Choroid plexus epithelial cell (primary cell): ENCODE measurements around the gene C4B.
"Not testable (repeated sequence)": the region's sequence is repeated elsewhere in the genome, so short reads cannot be mapped to it uniquely, and the experiment has no call there.

Source experiments
- DNase-seq: peaks from one replicate; pipeline ENCODE4 v3.0.0-alpha.2; 2010; ENCODE audit warnings: low read depth
- H3K4me3 ChIP-seq: 2 replicates; pipeline ENCODE4 v1.5.1; 2011; ENCODE audit warnings: low read depth, mild to moderate bottlenecking, control low read depth, low read length, moderate library complexity
- CTCF ChIP-seq: conservative IDR thresholded peaks from 2 replicates; pipeline ENCODE4 v1.5.1; 2011; ENCODE audit warnings: low read depth, mild to moderate bottlenecking, control low read depth, inconsistent platforms, low read length, moderate library complexity

Gene C4B

GRCh38 chr6:31977816-31978431 lies 36.7 kb upstream of the C4B start:
- DNase-seq: no peak
- no peak for TF ChIP-seq CTCF
- H3K4me3 ChIP-seq: no peak overlapping the region

- no peak for DNase-seq
- no peak for TF ChIP-seq CTCF
- H3K4me3 ChIP-seq: no peak overlapping the region
These were observed 35.8 kb upstream of the C4B start for GRCh38 chr6:31978831-31979230.

DNA sequence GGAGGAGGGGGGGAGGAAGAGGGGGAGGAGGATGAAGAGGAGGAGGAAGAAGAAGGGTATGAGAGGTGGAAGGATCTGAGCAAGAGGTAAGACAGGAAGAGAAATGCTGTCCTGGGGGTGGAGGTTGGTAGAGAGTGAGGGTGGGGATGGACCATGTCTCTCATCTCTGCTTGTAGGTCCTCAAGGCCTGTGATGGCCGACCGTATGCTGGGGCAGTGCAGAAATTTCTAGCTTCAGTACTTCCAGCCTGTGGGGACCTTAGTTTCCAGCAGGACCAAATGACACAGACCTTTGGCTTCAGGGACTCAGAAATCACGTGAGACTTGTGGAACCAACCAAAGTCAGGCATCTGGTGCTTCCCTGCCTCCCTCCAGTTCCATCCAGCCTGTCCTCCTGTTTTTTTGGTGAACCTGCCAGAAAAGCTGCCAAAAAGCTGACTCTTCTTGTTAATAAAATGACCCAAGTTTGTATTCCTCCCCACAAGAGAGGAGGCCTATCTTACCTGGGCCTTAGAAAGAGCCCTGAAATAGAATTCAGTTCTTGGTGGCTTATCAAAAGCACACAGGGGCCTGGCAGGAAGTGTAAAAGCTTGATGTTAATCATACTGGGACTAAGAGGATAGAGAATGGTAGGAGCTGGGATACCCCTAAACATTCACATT lies 35.2 kb upstream of the C4B start:
- H3K4me3 ChIP-seq: no peak overlapping the region
- TF ChIP-seq CTCF: no peak
- DNase-seq: no peak

- DNase-seq, H3K4me3 ChIP-seq: not testable (repeated sequence)
These were observed 34.3 kb upstream of the C4B start for GRCh38 chr6:31980195-31980876.

- not testable (repeated sequence) for H3K4me3 ChIP-seq
These were observed 33.6 kb upstream of the C4B start for GRCh38 chr6:31980998-31981397.

DNA sequence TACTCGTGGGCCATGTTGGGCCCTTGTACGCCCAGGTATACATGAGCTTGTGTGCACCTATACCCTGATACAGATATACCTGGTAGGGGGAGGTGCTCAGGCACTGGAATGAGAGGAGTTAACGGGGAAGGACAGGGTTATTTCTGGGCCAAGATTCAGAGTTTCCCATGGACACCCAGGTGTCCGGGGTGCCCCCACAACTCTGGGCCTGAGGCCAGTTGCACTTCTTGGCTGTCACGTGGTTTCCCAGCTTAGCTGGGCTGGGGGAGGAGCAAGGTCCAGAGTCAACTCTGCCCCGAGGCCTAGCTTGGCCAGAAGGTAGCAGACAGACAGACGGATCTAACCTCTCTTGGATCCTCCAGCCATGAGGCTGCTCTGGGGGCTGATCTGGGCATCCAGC lies 32.9 kb upstream of the C4B start, which contains the start of gene C4A:
Gene C4A, plus strand, starts transcription at position 314 of the 400 bp plus-strand sequence. Its CDS starts 51 bp downstream, at position 365.
- H3K4me3 ChIP-seq, DNase-seq: not testable (repeated sequence)

More at GRCh38 chr6:31980998-31981397, 33.6 kb upstream of the C4B start:
- DNase-seq: not testable (repeated sequence)

DNA sequence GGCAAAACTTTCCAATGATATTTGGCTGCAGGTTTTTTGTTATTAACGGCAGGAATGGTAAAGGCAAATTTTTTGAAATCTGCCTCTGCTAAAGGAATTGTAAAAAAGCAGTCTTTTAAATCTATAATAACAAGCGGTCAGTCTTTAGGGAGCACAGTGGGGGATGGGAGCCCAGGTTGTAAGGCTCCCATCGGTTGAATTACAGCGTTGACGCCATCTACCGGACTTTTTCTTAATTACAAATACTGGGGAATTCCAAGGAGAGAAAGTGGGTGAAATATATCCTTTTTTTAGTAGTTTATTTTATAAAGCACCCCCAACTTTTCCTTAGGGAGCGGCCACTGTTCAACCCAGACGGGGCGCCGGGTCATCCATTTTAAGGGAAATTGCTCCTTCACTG lies 25.2 kb upstream of the C4B start:
- DNase-seq, H3K4me3 ChIP-seq: not testable (repeated sequence)

DNA sequence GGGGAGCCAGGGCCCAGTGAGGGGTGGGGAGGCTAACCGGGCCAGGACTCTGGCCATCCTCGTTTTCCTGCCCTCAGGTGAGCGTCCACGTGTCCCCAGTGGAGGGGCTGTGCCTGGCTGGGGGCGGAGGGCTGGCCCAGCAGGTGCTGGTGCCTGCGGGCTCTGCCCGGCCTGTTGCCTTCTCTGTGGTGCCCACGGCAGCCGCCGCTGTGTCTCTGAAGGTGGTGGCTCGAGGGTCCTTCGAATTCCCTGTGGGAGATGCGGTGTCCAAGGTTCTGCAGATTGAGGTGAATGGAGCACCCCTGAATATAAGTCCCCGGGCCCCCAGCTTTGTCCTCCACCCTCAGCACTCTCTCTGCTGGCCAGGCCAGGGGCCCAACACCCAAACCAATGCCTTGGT lies 20.2 kb upstream of the C4B start:
- DNase-seq, H3K4me3 ChIP-seq: not testable (repeated sequence)

DNA sequence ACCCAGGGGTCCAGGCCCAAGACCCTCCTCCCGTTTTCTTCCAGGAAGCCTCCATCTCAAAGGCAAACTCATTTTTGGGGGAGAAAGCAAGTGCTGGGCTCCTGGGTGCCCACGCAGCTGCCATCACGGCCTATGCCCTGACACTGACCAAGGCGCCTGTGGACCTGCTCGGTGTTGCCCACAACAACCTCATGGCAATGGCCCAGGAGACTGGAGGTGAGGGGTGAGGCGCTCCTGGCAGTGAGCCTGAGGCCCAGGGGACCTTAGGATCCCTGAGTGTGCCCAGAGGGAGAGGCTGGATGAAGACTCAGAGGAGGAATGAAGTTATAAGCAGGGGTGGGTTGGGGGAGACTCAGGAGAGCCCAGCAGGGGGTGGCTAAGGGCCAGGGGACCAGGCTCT lies 18.2 kb upstream of the C4B start:
- not testable (repeated sequence) for DNase-seq, H3K4me3 ChIP-seq

- H3K4me3 ChIP-seq, DNase-seq: not testable (repeated sequence)
These were observed 11.9 kb upstream of the C4B start for GRCh38 chr6:32002546-32003268.

- not testable (repeated sequence) for H3K4me3 ChIP-seq, DNase-seq
These were observed 11.3 kb upstream of the C4B start for GRCh38 chr6:32003301-32003700.

DNA sequence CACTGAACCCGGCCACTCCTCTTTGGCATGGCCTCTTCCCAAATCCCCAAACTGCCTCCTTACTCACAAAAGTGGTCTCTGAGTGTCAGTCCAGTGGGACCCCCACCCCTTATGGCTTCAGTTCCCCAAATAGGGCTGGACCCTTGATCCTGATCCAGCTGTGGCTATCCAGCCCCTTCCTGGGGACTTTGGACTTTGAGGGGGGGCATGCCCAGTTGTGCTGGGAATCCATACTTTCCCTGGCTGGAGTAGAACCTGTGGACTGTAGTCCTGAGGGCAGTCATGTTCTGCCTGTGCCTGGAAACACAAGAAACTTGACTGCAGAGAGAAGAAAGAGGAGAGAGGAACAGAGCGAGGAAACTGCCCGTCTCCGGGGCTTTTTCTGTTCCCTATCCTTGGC lies 10.2 kb upstream of the C4B start:
- not testable (repeated sequence) for DNase-seq

DNA sequence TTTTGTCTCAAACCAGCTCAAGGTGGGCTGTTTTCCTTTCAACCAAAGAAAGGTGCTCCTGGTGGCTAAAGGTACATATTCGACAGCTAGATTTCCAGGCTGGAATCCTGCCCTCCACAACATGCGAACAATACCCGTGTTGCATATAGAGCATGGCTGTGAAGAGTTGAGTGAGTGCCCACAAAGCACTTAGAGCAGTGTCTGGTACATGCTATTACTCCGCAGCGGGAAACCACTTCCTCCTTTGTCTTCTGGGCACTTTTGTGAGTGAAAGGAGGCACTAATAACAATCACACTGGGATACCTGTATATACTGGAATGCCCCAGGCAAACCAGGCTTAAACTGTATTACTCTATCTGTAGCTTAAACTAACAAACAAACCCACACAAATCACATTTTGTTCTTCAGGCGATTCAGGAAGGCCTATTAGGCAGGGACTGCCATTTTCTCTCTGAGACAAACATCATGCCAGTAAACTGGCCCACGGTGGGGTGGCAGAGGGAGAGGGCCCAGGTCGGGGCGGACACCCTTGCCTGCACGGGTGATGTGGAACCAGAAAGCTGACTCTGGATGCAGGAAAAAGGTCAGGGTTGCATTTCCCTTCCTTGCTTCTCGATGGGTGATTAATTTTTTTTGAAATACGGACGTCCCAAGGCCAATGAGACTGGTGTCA lies 9.6 kb upstream of the C4B start:
- H3K4me3 ChIP-seq, DNase-seq: not testable (repeated sequence)

More for the DNA sequence above, 10.2 kb upstream of the C4B start:
- H3K4me3 ChIP-seq: not testable (repeated sequence)

DNA sequence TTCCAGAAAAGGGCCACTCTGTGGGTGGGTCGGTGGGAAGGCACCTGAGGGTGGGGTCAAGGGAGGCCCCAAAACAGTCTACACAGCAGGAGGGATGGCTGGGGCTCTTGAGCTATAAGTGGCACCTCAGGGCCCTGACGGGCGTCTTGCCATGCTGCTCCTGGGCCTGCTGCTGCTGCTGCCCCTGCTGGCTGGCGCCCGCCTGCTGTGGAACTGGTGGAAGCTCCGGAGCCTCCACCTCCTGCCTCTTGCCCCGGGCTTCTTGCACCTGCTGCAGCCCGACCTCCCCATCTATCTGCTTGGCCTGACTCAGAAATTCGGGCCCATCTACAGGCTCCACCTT lies 9.1 kb upstream of the C4B start:
- H3K4me3 ChIP-seq, DNase-seq: not testable (repeated sequence)

DNA sequence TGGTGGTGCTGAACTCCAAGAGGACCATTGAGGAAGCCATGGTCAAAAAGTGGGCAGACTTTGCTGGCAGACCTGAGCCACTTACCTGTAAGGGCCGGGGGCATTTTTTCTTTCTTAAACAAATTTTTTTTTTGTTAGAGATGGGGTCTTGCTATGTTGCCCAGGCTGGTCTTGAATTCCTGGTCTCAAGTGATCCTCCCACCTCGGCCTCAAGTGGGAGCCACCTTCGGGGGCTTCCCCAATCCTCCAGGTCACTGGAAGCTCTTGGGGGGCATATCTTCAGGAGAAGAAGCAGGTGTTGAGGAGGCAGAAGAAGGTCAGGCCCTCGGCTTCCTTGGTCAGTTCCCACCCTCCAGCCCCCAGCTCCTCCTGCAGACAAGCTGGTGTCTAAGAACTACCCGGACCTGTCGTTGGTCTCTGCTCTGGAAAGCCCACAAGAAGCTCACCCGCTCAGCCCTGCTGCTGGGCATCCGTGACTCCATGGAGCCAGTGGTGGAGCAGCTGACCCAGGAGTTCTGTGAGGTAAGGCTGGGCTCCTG lies 8.5 kb upstream of the C4B start:
- not testable (repeated sequence) for DNase-seq

More for the DNA sequence above, 8.5 kb upstream of the C4B start:
- H3K4me3 ChIP-seq: not testable (repeated sequence)
